ENCODE data around the gene LZTR1.
"Not testable (repeated sequence)": the region's sequence is repeated elsewhere in the genome, so short reads cannot be mapped to it uniquely, and the experiment has no call there.

DNA sequence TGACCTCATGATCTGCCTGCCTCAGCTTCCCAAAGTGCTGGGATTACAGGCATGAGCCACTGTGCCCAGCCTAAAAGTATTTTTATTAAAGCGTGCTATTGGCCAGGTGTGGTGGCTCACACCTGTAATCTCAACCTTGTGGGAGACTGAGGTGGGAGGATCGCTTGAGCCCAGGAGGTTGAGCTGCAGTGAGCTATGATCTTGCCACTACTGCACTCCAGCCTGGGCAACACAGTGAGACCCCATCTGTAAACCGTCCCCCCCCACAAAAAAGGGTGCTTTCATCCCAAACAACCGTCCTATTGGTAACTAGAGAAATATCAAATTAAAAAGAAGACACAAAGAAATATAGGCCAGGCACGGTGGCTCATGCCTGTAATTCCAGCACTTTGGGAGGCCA is 57.1 kb downstream of the LZTR1 start:
- not testable (repeated sequence) for TF ChIP-seq CTCF (IDR thresholded peaks at IDR 0.05; ENCODE audit: borderline replicate concordance, extremely low read depth, low read length, poor library complexity, severe bottlenecking); EZH2 (IDR thresholded peaks at IDR 0.05; ENCODE audit: borderline replicate concordance, low read depth, low read length, severe bottlenecking)

Measured in DND-41 (cell line).